IPS DF 6.9 (cell line): ENCODE results near the gene SHISA9.

Experiments
- DNase-seq: peaks from one replicate; pipeline ENCODE4 v3.0.0-alpha.2; 2013; ENCODE audit warnings: low read depth, low spot score
- H3K27ac ChIP-seq: one replicate; pipeline ENCODE4 v1.5.1; 2013; ENCODE audit warnings: low read length, control low read depth
- H3K27me3 ChIP-seq: 2 replicates; pipeline ENCODE4 v1.6.1; 2013; ENCODE audit warnings: mild to moderate bottlenecking, low read length; ENCODE audit not compliant: control insufficient read depth, insufficient read depth
- H3K36me3 ChIP-seq: 2 replicates; pipeline ENCODE4 v1.6.1; 2013; ENCODE audit warnings: low read length; ENCODE audit not compliant: control insufficient read depth, insufficient read depth
- H3K4me1 ChIP-seq: 2 replicates; pipeline ENCODE4 v1.6.1; 2013; ENCODE audit warnings: low read length; ENCODE audit not compliant: control insufficient read depth, insufficient read depth
- H3K4me3 ChIP-seq: 2 replicates; pipeline ENCODE4 v1.5.1; 2013; ENCODE audit warnings: mild to moderate bottlenecking, low read length
- H3K9me3 ChIP-seq: 2 replicates; pipeline ENCODE4 v1.6.1; 2013; ENCODE audit warnings: low read length, inconsistent platforms; ENCODE audit not compliant: control insufficient read depth, insufficient read depth
- WGBS: extraction: QIAGEN DNeasy Blood & Tissue Kit; methylation state at CpG from one replicate; pipeline ENCODE4 v1.1.7; 2013; ENCODE audit warnings: mixed read lengths, missing lambda C conversion rate; ENCODE audit not compliant: insufficient read length, insufficient coverage; 5-methylcytosine and 5-hydroxymethylcytosine counted together

SHISA9 gene

DNA sequence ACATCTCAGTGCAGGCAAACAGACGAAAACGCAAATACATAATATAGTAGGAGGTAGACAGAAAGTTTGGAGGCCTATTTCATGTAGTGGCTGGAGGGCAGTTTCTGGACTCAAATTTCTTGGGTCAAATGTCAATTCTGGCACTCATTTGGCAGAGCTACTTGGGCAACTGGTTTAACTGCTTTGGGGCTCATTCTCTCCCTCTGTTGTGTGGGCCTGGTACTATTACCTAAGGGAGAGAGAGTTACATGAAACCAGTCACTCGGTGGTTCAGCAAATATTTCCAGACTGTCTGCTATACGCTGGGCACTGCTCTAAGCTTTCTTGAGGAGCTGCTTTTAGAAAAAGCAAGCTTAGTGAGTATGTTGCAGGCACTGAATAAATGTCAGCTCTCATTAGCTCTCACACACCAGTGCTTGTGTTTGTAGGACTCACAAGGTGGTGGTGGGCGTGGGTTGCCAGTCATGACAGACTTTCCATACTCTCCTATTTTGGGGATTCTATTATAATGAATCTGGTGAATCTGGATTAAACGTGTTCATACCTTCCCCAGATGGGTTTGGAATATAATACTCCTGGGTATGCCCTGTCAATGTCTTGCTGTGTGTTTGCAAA is 1.8 kb upstream of the SHISA9 start:
- WGBS = no CpG with 5 or more reads among the region's 6 CpGs
- Histone ChIP-seq H3K4me3 (no peak overlapping the region), H3K36me3 (no peaks in the 10 kb centered on the region), H3K9me3 (no peaks in the 10 kb centered on the region), H3K4me1 (no peaks in the 10 kb centered on the region; the same call in 1 of the 2 replicates), H3K27me3 (no peaks in the 10 kb centered on the region), H3K27ac (no peak overlapping the region)
- no peak for DNase-seq

DNA sequence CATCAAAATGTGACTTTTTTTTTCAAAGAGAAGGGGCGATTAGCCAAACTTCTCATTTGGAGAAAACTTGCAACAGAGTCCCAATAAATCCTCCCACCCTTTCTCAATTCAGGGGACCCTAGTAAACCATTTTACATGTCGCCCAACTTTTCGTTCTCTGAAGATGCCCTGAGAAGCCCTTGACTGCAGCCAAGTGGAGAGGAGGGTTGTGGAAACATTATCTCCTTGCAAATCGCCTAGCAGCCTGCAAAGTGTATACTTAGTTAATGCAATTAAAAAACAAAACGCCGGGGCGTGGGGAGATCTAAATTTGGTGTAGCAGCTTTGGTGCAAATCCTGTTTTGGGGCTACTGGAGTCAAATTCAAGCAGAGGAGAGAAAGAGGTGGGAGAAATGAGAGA is 1.2 kb upstream of the SHISA9 start:
- Histone ChIP-seq H3K27me3 (no peaks in the 10 kb centered on the region), H3K27ac (no peak overlapping the region), H3K4me3 (peak overlapping the region; percentile 67; the same call in 1 of the 2 replicates), H3K4me1 (no peaks in the 10 kb centered on the region; the same call in 1 of the 2 replicates), H3K9me3 (no peaks in the 10 kb centered on the region), H3K36me3 (no peaks in the 10 kb centered on the region)
- WGBS = no CpG with 5 or more reads among the region's 7 CpGs
- no peak for DNase-seq

DNA sequence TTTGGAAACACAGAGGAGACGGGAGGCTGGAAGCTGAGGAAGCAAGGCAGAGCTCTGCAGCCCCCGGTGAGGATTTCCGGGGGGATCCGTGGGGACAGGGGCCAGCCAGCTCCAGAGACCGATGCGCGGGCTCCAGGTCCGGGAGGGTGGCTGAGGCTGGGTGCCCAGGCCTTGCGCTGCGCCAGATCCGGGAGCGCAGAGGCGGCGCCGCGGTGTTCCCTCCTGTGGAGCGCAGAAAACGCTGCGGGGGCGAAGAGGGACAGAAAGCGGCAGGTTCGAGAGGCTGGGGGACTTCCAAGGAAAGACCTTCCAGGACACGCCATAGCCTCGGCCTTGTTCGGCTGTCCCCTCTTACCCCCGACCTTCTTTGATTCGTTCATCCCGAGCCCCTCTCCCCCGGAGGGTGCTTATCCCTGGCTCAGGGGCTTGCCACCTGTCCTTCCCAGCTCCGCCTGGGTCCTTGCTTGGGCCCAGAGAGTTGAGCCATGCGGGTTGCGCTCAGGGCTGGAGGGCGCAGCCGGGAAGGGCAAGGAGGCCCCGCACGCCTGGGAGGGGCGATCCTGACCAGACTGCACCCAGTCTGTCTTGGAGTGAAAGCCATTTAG is 697 bp upstream of the SHISA9 start:
- H3K27me3 ChIP-seq = no peaks in the 10 kb centered on the region
- H3K4me3 ChIP-seq = peak overlapping the region; percentile 67
- no CpG with 5 or more reads among the region's 37 CpGs for WGBS
- no peak overlapping the region for H3K27ac ChIP-seq
- no peaks in the 10 kb centered on the region for H3K36me3 ChIP-seq
- no peak for DNase-seq
- no peaks in the 10 kb centered on the region for H3K9me3 ChIP-seq
- no peaks in the 10 kb centered on the region; the same call in 1 of the 2 replicates for H3K4me1 ChIP-seq

DNA sequence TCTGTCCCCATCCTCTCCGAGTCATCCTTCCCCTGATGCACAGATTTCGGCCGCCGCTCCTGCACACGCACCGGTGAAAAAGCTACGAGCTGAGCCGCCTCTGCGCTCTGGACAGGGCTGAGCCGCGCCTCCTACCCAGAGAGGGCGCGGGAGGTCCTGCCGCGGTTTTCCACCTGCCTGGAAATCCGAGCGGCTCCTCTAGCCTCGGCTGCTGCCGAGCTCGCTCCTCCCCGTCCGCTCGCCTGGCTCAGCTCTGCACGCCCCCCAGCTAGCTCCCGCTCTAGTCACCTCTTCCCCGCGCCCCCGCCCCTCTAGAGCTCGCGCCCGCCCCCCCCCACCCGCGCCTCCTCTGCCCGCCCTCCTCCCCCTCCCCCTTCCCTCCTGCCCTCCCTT is 198 bp upstream of the SHISA9 start:
- no peak for DNase-seq
- Histone ChIP-seq H3K27ac (no peak overlapping the region), H3K27me3 (no peaks in the 10 kb centered on the region), H3K4me3 (peak overlapping the region; percentile 85), H3K4me1 (no peaks in the 10 kb centered on the region; the same call in 1 of the 2 replicates), H3K9me3 (no peaks in the 10 kb centered on the region), H3K36me3 (no peaks in the 10 kb centered on the region)
- no CpG with 5 or more reads among the region's 34 CpGs for WGBS

DNA sequence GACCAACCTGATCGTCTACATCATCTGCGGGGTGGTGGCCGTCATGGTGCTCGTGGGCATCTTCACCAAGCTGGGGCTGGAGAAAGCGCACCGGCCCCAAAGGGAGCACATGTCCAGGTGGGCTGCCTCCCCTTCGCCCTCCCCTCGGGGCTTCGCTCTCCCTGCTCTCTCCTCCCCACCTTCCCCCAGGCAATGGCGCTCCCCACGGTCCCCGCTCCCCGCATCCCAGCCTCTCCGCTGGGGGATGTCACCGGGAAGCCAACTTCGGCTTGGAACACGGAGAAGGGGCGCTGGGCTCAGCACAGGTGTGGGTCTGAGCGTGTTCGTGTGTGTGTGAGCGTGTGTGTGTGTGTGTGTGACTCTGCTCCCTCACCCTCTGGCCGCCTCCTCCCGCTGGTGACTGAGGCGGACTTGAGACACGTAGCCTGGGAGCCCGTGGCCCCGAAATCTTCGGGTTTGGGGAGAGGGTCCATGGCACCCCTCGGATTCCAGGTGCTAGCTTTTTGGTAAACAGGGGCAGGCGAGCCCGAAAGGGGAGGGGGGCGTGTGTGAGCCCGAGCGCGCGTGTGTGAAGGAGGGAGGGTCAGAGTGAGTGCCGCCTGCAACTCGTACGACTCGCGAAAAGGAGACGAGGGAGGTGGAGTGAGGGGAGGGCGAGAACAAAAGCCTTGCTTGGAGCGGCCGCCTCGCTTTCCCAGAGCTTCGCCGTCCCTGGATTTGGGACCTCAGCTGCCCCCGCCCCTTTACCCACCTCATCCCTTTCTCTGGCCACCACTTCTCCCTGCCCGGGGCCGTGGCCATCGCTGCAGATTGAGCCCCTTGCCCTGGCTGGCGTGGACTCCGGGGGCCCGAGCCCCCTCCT is 1.3 kb downstream of the SHISA9 start:
- no peaks in the 10 kb centered on the region; the same call in 1 of the 2 replicates for H3K4me1 ChIP-seq
- H3K27ac ChIP-seq = no peak overlapping the region
- H3K4me3 ChIP-seq = peak overlapping the region; percentile 85
- DNase-seq = no peak
- H3K36me3 ChIP-seq = no peaks in the 10 kb centered on the region
- no CpG with 5 or more reads among the region's 55 CpGs for WGBS
- H3K27me3 ChIP-seq = no peaks in the 10 kb centered on the region
- H3K9me3 ChIP-seq = no peaks in the 10 kb centered on the region

DNA sequence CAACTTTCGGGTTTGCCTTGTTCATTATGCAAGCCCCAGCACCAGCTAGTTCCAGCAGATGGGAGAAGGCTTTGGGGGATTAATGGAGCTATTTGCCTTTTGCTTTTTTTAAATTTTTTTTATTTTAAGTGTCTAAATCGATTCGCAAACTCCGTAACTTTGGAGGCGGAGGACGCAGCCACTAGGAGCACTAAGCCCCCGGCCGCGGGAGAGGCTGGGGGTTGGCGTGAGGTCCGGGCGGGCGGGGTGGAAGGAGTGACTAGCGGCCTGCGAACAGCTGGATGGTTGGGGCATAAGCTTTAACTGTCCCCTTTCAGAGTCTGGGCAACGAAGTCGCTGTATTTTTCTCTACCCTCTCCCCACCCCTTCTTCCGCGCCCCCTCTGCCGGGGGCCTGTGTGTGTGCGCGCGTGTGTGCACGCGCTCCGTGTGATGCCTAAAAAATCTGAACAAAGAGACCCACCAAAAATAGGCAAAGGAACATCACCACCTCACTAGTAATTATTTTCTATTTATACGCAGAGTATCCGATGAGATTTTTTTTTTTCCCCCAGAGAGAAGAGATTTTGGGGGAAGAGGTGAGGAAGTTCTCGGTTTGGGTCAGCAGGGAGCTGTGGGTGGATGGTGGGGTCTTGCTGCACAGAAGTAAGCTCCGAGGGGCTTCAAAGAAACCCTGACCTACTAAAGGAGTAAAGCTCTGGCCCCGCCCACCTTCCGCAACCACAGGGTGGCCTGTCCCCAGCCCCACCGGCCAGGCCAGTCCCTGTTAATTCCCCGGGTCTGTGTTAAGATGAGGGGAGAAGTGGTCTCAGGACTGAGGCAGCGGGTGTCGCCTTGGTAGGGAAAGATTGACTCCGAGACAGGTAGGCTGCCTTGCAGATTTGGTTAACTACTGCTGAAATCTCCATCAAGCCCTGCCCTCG is 2.3 kb downstream of the SHISA9 start:
- Histone ChIP-seq H3K27me3 (no peaks in the 10 kb centered on the region), H3K4me3 (peak overlapping the region; percentile 85; the same call in 1 of the 2 replicates), H3K36me3 (peaks cover 6% of the 10 kb centered on the region; the same call in 1 of the 2 replicates), H3K9me3 (no peaks in the 10 kb centered on the region), H3K27ac (no peak overlapping the region), H3K4me1 (no peaks in the 10 kb centered on the region; the same call in 1 of the 2 replicates)
- no peak for DNase-seq
- WGBS = no CpG with 5 or more reads among the region's 38 CpGs

DNA sequence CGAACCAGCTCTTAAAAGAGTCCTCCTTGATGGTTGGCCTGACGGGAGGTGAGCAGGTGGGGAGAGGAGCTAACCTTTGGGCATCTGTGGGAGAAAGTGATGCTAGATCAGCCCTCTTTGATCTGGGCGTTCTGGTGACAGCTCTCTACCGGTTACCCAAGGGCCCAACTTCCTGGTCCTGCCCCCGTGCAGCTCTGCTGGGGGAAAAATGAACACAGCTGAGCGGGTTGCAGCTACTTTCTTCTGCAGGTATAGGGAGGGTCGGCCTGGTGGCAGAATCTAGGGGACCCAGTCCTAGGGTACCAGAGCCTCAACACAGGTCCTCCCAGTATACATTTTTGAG is 2.9 kb downstream of the SHISA9 start:
- no peaks in the 10 kb centered on the region; the same call in 1 of the 2 replicates for H3K4me1 ChIP-seq
- no peak for DNase-seq
- H3K27ac ChIP-seq = no peak overlapping the region
- H3K9me3 ChIP-seq = no peaks in the 10 kb centered on the region
- H3K36me3 ChIP-seq = peaks cover 10% of the 10 kb centered on the region; the same call in 1 of the 2 replicates
- H3K4me3 ChIP-seq = peak overlapping the region; percentile 85; the same call in 1 of the 2 replicates
- no CpG with 5 or more reads among the region's 7 CpGs for WGBS
- no peaks in the 10 kb centered on the region for H3K27me3 ChIP-seq

DNA sequence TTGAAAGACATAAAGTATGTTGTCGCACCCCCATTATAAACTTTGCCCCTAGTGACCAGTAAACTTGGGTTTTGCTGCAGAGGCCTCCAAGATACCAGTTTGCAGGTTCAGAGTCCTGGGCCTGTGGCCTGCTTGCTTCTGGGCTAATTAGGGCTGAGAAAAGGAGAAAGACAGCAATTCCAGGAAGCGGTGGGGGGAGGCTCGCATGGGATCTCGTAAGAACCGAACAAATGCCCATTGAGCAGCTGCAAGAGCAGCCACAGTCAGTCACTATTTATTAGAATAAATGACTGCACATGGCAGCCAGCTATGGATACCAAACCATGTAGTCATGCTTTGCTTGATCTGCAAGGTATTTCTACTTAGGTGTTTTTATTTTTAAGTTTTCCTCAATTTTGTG is 4.9 kb downstream of the SHISA9 start:
- Histone ChIP-seq H3K9me3 (no peaks in the 10 kb centered on the region), H3K27me3 (no peaks in the 10 kb centered on the region), H3K4me1 (no peaks in the 10 kb centered on the region; the same call in 1 of the 2 replicates), H3K36me3 (peaks cover 10% of the 10 kb centered on the region; the same call in 1 of the 2 replicates), H3K27ac (no peak overlapping the region), H3K4me3 (no peak overlapping the region)
- no CpG with 5 or more reads among the region's 5 CpGs for WGBS
- DNase-seq = no peak

DNA sequence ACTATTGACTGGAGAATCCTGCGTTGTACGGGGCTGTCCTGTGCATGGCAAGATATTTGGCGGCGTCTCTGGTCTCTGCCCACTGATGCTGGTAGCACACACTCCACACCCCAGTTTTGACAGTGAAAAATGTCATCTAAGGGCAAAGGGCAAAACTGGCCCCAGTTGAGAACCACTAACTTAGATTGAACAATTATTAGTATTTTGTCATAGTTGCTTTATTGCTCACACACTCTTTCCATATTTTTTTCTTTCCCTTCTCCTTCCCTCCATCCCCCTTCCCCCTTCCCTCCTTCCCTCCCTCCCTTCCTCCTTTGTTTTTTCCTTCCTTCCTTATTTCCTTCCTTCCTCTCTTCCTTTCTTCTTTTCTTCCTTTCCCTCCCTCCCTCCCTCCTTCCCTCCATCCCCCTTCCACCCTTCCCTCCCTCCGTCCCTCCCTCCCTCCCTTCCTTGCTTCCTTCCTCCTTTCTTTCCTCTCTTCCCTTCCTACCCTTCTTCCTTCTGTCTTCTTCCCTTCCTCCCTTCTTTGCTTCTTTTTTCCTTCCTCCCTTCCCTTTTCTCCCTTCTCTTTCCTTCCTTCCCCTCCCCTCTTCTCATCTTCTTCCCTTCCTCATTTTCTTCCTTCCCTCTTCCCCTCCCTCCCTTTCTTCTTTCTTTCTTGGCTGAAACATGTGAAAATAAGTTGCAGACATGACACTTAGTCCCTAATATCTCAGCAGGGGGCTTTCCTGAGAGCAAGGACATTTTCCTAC is 5.5 kb downstream of the SHISA9 start:
- Histone ChIP-seq H3K27me3 (no peaks in the 10 kb centered on the region), H3K4me3 (no peak overlapping the region), H3K27ac (no peak overlapping the region), H3K9me3 (no peaks in the 10 kb centered on the region), H3K4me1 (no peaks in the 10 kb centered on the region; the same call in 1 of the 2 replicates), H3K36me3 (peaks cover 10% of the 10 kb centered on the region; the same call in 1 of the 2 replicates)
- WGBS = 100% methylated on average over 1 of the region's 5 CpGs
- DNase-seq = no peak
